H1 (cell line): ENCODE results near the gene TOM1. TPM values are rescaled to one million over a fixed set of nuclear protein-coding genes. Genes with fewer than 3 reads are reported as not detected.

Experiments used
- CTCF ChIA-PET: fragments of 300-600 bp; sonication (Branson Sonifier 250); formaldehyde crosslinking; loops from one replicate; lab custom pipeline; 2021; ENCODE audit not compliant: partially characterized antibody; lab: Charles Lee
- POLR2A ChIA-PET: fragments of 300-600 bp; sonication (Branson Sonifier 250); formaldehyde crosslinking; loops from one replicate; lab custom pipeline; 2021; ENCODE audit warnings: inconsistent platforms; ENCODE audit not compliant: partially characterized antibody; lab: Charles Lee
- DNase-seq, 2 experiments: peaks; one replicate each; pipeline versions ENCODE4 v3.0.0 to v3.0.0-alpha.2; 2010 to 2022; ENCODE audit warnings: low spot score in 2 of 2, low read depth in 1 of 2, mixed read lengths in 1 of 2
- FAIRE-seq: peaks from 2 replicates; lab custom pipeline; 2011; peaks lifted over from hg19 to GRCh38; lab: Jason Lieb, UNC
- H2AFZ ChIP-seq: 2 replicates; pipeline ENCODE4 v1.8.1; 2012; ENCODE audit warnings: low read length, inconsistent platforms
- H2AK5ac ChIP-seq: 2 replicates; pipeline ENCODE4 v1.6.1; 2013; ENCODE audit warnings: low read depth, low read length
- H2BK120ac ChIP-seq: replicated peaks from 2 replicates; pipeline ENCODE3; 2013; ENCODE audit warnings: low read depth, low read length, inconsistent platforms
- H2BK12ac ChIP-seq: 2 replicates; pipeline ENCODE4 v1.6.1; 2013; ENCODE audit warnings: low read depth, low read length
- H2BK15ac ChIP-seq: 2 replicates; pipeline ENCODE4 v1.6.1; 2013; ENCODE audit warnings: low read length
- H2BK20ac ChIP-seq: 2 replicates; pipeline ENCODE4 v1.6.1; 2013; ENCODE audit warnings: low read length
- H2BK5ac ChIP-seq: 2 replicates; pipeline ENCODE4 v1.6.1; 2013; ENCODE audit warnings: low read depth, low read length
- H3K14ac ChIP-seq: 2 replicates; pipeline ENCODE4 v1.6.1; 2013; ENCODE audit warnings: inconsistent platforms; ENCODE audit not compliant: insufficient read length
- H3K18ac ChIP-seq: 2 replicates; pipeline ENCODE4 v1.6.1; 2013; ENCODE audit warnings: low read length; ENCODE audit errors: extremely low read depth
- H3K23ac ChIP-seq: 2 replicates; pipeline ENCODE4 v1.6.1; 2013; ENCODE audit warnings: inconsistent platforms; ENCODE audit not compliant: insufficient read length
- H3K23me2 ChIP-seq: 2 replicates; pipeline ENCODE4 v1.6.1; 2013; ENCODE audit warnings: low read depth, low read length
- H3K27ac ChIP-seq: 2 replicates; pipeline ENCODE4 v1.6.1; 2011; ENCODE audit warnings: low read depth, low read length, inconsistent platforms
- H3K27me3 ChIP-seq, 4 experiments: replicated peaks in 1 of 4; 1 replicate in 1 of 4; 2 replicates in 3 of 4; pipeline versions ENCODE4 v1.6.1 to v1.8.1; 2011 to 2013; ENCODE audit warnings: low read length in 3 of 4, mild to moderate bottlenecking in 3 of 4, inconsistent platforms in 2 of 4, mixed read lengths in 2 of 4, moderate library complexity in 1 of 4; ENCODE audit not compliant: control insufficient read depth in 3 of 4, insufficient read depth in 3 of 4; ENCODE audit errors: extremely low read depth in 1 of 4
- H3K36me3 ChIP-seq, 4 experiments: 2 replicates each; pipeline versions ENCODE4 v1.6.1 to v1.8.1; 2011 to 2013; ENCODE audit warnings: mild to moderate bottlenecking in 4 of 4, low read length in 3 of 4, moderate library complexity in 2 of 4, control low read depth in 1 of 4, inconsistent platforms in 1 of 4; ENCODE audit not compliant: insufficient read depth in 4 of 4, control insufficient read depth in 2 of 4
- H3K4ac ChIP-seq: replicated peaks from 2 replicates; pipeline ENCODE3; 2013; ENCODE audit warnings: low read length, low read depth, mixed read lengths, inconsistent platforms; ENCODE audit not compliant: insufficient read length
- H3K4me1 ChIP-seq, 4 experiments: replicated peaks in 1 of 4; 1 replicate in 1 of 4; 2 replicates in 3 of 4; pipeline versions ENCODE4 v1.6.1 to v1.8.1; 2011 to 2013; ENCODE audit warnings: low read length in 3 of 4, inconsistent platforms in 2 of 4, mixed read lengths in 1 of 4; ENCODE audit not compliant: insufficient read depth in 4 of 4, control insufficient read depth in 3 of 4
- H3K4me2 ChIP-seq, 2 experiments: 2 replicates each; pipeline versions ENCODE4 v1.6.1 to v1.8.1; 2011 to 2013; ENCODE audit warnings: low read depth in 2 of 2, low read length in 2 of 2, control low read depth in 1 of 2, inconsistent platforms in 1 of 2, mild to moderate bottlenecking in 1 of 2; ENCODE audit not compliant: insufficient read depth in 1 of 2
- H3K4me3 ChIP-seq, 4 experiments: fragments of 200-600, 300-600 bp in 1 of 4; sonication (generic), shearing (Covaris generic), sonication (Bioruptor Twin) in 1 of 4; 2 replicates each; pipeline versions ENCODE4 v1.5.1 to v1.8.1; 2011 to 2016; ENCODE audit warnings: low read length in 4 of 4, low read depth in 3 of 4, control low read depth in 2 of 4, inconsistent platforms in 2 of 4, mild to moderate bottlenecking in 2 of 4, mixed read lengths in 1 of 4, moderate library complexity in 1 of 4; ENCODE audit not compliant: insufficient read depth in 2 of 4; ENCODE audit errors: extremely low read depth in 1 of 4
- H3K56ac ChIP-seq: replicated peaks from 2 replicates; pipeline ENCODE3; 2013; ENCODE audit warnings: low read depth, mild to moderate bottlenecking, mixed read lengths, low read length, inconsistent platforms; ENCODE audit not compliant: insufficient read length
- H3K79me1 ChIP-seq: 2 replicates; pipeline ENCODE4 v1.6.1; 2013; ENCODE audit warnings: low read depth, low read length, control low read depth
- H3K79me2 ChIP-seq, 2 experiments: 2 replicates each; pipeline versions ENCODE4 v1.6.1 to v1.8.1; 2012 to 2013; ENCODE audit warnings: low read length in 2 of 2, mild to moderate bottlenecking in 2 of 2, inconsistent platforms in 1 of 2; ENCODE audit not compliant: insufficient read depth in 2 of 2, control insufficient read depth in 1 of 2
- H3K9ac ChIP-seq, 4 experiments: replicated peaks in 1 of 4; 1 replicate in 1 of 4; 2 replicates in 3 of 4; pipeline versions ENCODE4 v1.6.1 to v1.8.1; 2011 to 2013; ENCODE audit warnings: low read depth in 3 of 4, low read length in 3 of 4, control low read depth in 2 of 4, mild to moderate bottlenecking in 2 of 4, moderate library complexity in 2 of 4, inconsistent platforms in 1 of 4; ENCODE audit errors: extremely low read depth in 1 of 4
- H3K9me3 ChIP-seq, 2 experiments: 2 replicates each; pipeline versions ENCODE4 v1.6.1 to v1.8.1; 2012 to 2013; ENCODE audit warnings: mild to moderate bottlenecking in 2 of 2, moderate library complexity in 2 of 2, control low read depth in 1 of 2, inconsistent platforms in 1 of 2, low read depth in 1 of 2, low read length in 1 of 2, mixed read lengths in 1 of 2; ENCODE audit not compliant: insufficient read depth in 2 of 2
- H4K20me1 ChIP-seq, 2 experiments: replicated peaks in 1 of 2; 2 replicates each; pipeline versions ENCODE3 to v1.8.1; 2011 to 2013; ENCODE audit warnings: inconsistent platforms in 2 of 2, low read length in 2 of 2, mild to moderate bottlenecking in 1 of 2; ENCODE audit not compliant: insufficient read depth in 2 of 2, control insufficient read depth in 1 of 2
- H4K5ac ChIP-seq: 2 replicates; pipeline ENCODE4 v1.6.1; 2013; ENCODE audit warnings: low read length, low read depth, mixed read lengths, inconsistent platforms; ENCODE audit not compliant: insufficient read length
- H4K8ac ChIP-seq: 2 replicates; pipeline ENCODE4 v1.8.0; 2013; ENCODE audit warnings: mild to moderate bottlenecking, moderate library complexity, low read length, inconsistent platforms; ENCODE audit not compliant: insufficient read depth; ENCODE audit errors: extremely low read depth
- H4K91ac ChIP-seq: replicated peaks from 2 replicates; pipeline ENCODE3; 2013; ENCODE audit warnings: low read length, mixed read lengths, inconsistent platforms; ENCODE audit not compliant: insufficient read length
- HDAC6 ChIP-seq: IDR thresholded peaks from one replicate; pipeline ENCODE4 v1.7.1; 2012; ENCODE audit warnings: low read depth, mild to moderate bottlenecking, inconsistent platforms, low read length, moderate library complexity
- SRF ChIP-seq: IDR thresholded peaks from 2 replicates; pipeline ENCODE4 v1.6.1; 2011; ENCODE audit warnings: mild to moderate bottlenecking, low read depth, low read length, moderate library complexity
- WGBS, 2 experiments: shearing (Covaris generic) in 1 of 2; methylation state at CpG; one replicate each; pipeline versions ENCODE4 v1.1.6 to v1.1.7; 2013 to 2015; ENCODE audit warnings: low lambda C conversion rate in 2 of 2, mixed read lengths in 2 of 2, inconsistent platforms in 1 of 2, low coverage in 1 of 2, missing lambda C conversion rate in 1 of 2; ENCODE audit not compliant: insufficient replicate concordance in 2 of 2, insufficient coverage in 1 of 2, insufficient read length in 1 of 2; ENCODE audit errors: extremely low coverage in 1 of 2, missing lambda C conversion rate in 1 of 2; 5-methylcytosine and 5-hydroxymethylcytosine counted together
- polyA plus RNA-seq, 7 experiments: library from polyadenylated mRNA; depleted of rRNA in 3 of 7; stranded (reverse) in 5 of 7; unstranded in 2 of 7; fragments of >200 nt in 5 of 7; fragments of 200-250 nt in 2 of 7; gene quantifications; 1 replicate in 5 of 7; 2 replicates in 1 of 7; 4 replicates in 1 of 7; pipeline versions ENCODE4 v1.2.1 to v1.2.3, GENCODE V29; 2011 to 2013; ENCODE audit warnings: missing spikeins in 2 of 7, mixed read lengths in 2 of 7
- total RNA-seq: library from RNA; stranded (reverse); fragmentation: NEBNext Ultra II Directional; extraction: Animal tissue kit (Norgen Biotek cat#: 25700); gene quantifications from 2 replicates; pipeline ENCODE4 v1.2.1, GENCODE V29; 2021
- TF ChIP-seq, protein P1 (sequence below), 3 experiments: IDR thresholded peaks; 1 replicate in 2 of 3; 2 replicates in 1 of 3; pipeline versions ENCODE4 v1.5.1 to v1.6.1; 2011; ENCODE audit warnings: low read length in 3 of 3, mild to moderate bottlenecking in 3 of 3, inconsistent platforms in 2 of 3, low read depth in 1 of 3, moderate library complexity in 1 of 3; ENCODE audit not compliant: insufficient read depth in 1 of 3; ENCODE audit errors: control extremely low read depth in 1 of 3

Gene TOM1
- total and polyA plus RNA-seq, 2 of the 8 experiments (the other 6 are each of a cell fraction or from before 2014, with no cell fraction given): 25.1 to 39.2 TPM

DNA sequence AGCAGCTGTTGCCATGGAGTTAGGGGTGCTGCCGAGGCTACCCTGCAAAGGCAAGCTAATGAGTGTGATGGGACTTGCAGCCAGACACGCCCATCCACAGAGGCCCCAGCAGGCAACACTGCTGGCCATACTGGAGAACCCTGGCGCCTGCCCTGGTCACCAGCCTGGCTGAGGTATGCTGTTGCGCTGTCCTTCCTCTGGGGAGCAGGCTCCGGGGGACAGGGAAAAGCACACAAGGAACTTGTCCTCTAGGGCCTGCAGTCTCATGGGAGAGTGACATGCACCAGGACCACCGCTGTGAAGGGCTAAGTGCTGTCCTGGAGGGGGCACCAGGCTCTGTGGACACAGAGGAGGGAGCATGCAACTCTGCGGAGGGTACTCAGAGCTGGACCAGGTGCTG, 35.8 kb downstream of the TOM1 start:
- H2BK12ac ChIP-seq: no peak overlapping the region
- H2AFZ ChIP-seq: no peak overlapping the region
- H4K20me1 ChIP-seq: peaks cover 0 to 2% of the 10 kb centered on the region in 2 experiments
- H3K56ac ChIP-seq: no peak overlapping the region
- H4K91ac ChIP-seq: no peak overlapping the region
- no peak overlapping the region; the same call in 1 of the 2 replicates for H2BK5ac ChIP-seq
- no peak overlapping the region for H3K4ac ChIP-seq
- no peaks in the 10 kb centered on the region for H3K79me2 ChIP-seq
- H3K27me3 ChIP-seq: no peaks in the 10 kb centered on the region
- H3K4me3 ChIP-seq: no peak overlapping the region
- H2BK15ac ChIP-seq: no peak overlapping the region
- H3K9me3 ChIP-seq: no peaks in the 10 kb centered on the region
- H2BK120ac ChIP-seq: no peak overlapping the region
- H3K79me1 ChIP-seq: no peaks in the 10 kb centered on the region
- H3K36me3 ChIP-seq: peaks cover 0 to 6% (median 2%) of the 10 kb centered on the region in 4 experiments; a peak in 3 of 8 replicates
- H4K8ac ChIP-seq: no peak overlapping the region
- no peak for TF ChIP-seq SRF
- no peak for TF ChIP-seq HDAC6
- TF ChIP-seq, protein P1, sequence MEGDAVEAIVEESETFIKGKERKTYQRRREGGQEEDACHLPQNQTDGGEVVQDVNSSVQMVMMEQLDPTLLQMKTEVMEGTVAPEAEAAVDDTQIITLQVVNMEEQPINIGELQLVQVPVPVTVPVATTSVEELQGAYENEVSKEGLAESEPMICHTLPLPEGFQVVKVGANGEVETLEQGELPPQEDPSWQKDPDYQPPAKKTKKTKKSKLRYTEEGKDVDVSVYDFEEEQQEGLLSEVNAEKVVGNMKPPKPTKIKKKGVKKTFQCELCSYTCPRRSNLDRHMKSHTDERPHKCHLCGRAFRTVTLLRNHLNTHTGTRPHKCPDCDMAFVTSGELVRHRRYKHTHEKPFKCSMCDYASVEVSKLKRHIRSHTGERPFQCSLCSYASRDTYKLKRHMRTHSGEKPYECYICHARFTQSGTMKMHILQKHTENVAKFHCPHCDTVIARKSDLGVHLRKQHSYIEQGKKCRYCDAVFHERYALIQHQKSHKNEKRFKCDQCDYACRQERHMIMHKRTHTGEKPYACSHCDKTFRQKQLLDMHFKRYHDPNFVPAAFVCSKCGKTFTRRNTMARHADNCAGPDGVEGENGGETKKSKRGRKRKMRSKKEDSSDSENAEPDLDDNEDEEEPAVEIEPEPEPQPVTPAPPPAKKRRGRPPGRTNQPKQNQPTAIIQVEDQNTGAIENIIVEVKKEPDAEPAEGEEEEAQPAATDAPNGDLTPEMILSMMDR (IDR thresholded peaks at IDR 0.05; ENCODE audit: control extremely low read depth in 1 of 3, insufficient read depth in 1 of 3, low read depth in 1 of 3, low read length in 3 of 3): 0 out of 4 replicates have a peak, but pooled peaks of 1 of the 3 experiments have one; percentile 8
- no peak for FAIRE-seq
- no peaks in the 10 kb centered on the region; a peak in 3 of 7 replicates for H3K4me1 ChIP-seq
- no peak overlapping the region for H2BK20ac ChIP-seq
- H3K18ac ChIP-seq: no peak overlapping the region
- H3K9ac ChIP-seq: no peak overlapping the region
- no peak for DNase-seq
- 87% methylated on average over 7 of the region's 7 CpGs; no CpG with 5 or more reads in 1 of the 2 experiments for WGBS, 2 experiments
- H3K4me2 ChIP-seq: no peak overlapping the region
- ChIA-PET POLR2A (interaction anchor here (1.2 to 1.3 kb wide), 2 partner anchors 9 to 86 kb away, joined by 3 to 7 read pairs; no protein-coding TSS in a partner anchor), CTCF (interaction anchor here (0.8 to 4.1 kb wide), 4 partner anchors 10 to 16 kb away, joined by 3 to 20 read pairs (median 6); no protein-coding TSS in a partner anchor)
- no peak overlapping the region for H4K5ac ChIP-seq
- no peak overlapping the region for H3K23ac ChIP-seq
- no peak overlapping the region for H3K14ac ChIP-seq
- no peak overlapping the region for H3K27ac ChIP-seq
- no peak overlapping the region for H2AK5ac ChIP-seq
- H3K23me2 ChIP-seq: no peaks in the 10 kb centered on the region
